H1 (cell line): Measurements from ENCODE around the gene PKNOX1. TPM values are rescaled to one million over a fixed set of nuclear protein-coding genes. Genes with fewer than 3 reads are reported as not detected.

Experiments
- CHD1 ChIP-seq: IDR thresholded peaks from 2 replicates; pipeline ENCODE4 v1.6.1; 2012; ENCODE audit warnings: low read depth, low read length, improper control_type of control experiment
- CHD2 ChIP-seq: IDR thresholded peaks from 2 replicates; pipeline ENCODE4 v1.6.1; 2012; ENCODE audit warnings: low read length, improper control_type of control experiment
- CHD7 ChIP-seq: fragments of 300-600 bp; sonication (generic); IDR thresholded peaks from 2 replicates; pipeline ENCODE4 v1.7.1; 2012; ENCODE audit warnings: low read length, moderate library complexity, mild to moderate bottlenecking, inconsistent platforms; ENCODE audit not compliant: insufficient replicate concordance
- HDAC2 ChIP-seq, 2 experiments: fragments of 300-600 bp in 1 of 2; sonication (generic) in 1 of 2; IDR thresholded peaks; 2 replicates each; pipeline ENCODE4 v1.6.1; 2011 to 2012; ENCODE audit warnings: low read depth in 2 of 2, low read length in 2 of 2, mild to moderate bottlenecking in 2 of 2, moderate library complexity in 2 of 2, borderline replicate concordance in 1 of 2, inconsistent platforms in 1 of 2
- JUN ChIP-seq: IDR thresholded peaks from 2 replicates; pipeline ENCODE4 v1.6.1; 2011; ENCODE audit warnings: low read depth, mild to moderate bottlenecking, improper control_type of control experiment, low read length
- JUND ChIP-seq: IDR thresholded peaks from 2 replicates; pipeline ENCODE4 v1.6.1; 2011; ENCODE audit warnings: mild to moderate bottlenecking, improper control_type of control experiment, low read length
- NANOG ChIP-seq: IDR thresholded peaks from 2 replicates; pipeline ENCODE4 v1.6.1; 2011; ENCODE audit warnings: low read length, low read depth, mild to moderate bottlenecking, inconsistent platforms; ENCODE audit not compliant: insufficient read depth, poor library complexity, severe bottlenecking
- PHF8 ChIP-seq: fragments of 200-600 bp; sonication (generic); conservative IDR thresholded peaks from 2 replicates; pipeline ENCODE4 v1.7.1; 2012; ENCODE audit warnings: low read depth, mild to moderate bottlenecking, inconsistent platforms, low read length, moderate library complexity
- POLR2A ChIP-seq, 2 experiments: IDR thresholded peaks; 1 replicate in 1 of 2; 2 replicates in 1 of 2; pipeline ENCODE4 v1.6.1; 2011; ENCODE audit warnings: low read depth in 2 of 2, low read length in 2 of 2, mild to moderate bottlenecking in 2 of 2; ENCODE audit errors: control extremely low read depth in 1 of 2
- TAF1 ChIP-seq: IDR thresholded peaks from 2 replicates; pipeline ENCODE4 v1.6.1; 2011; ENCODE audit warnings: mild to moderate bottlenecking, low read depth, low read length
- TCF12 ChIP-seq: IDR thresholded peaks from 2 replicates; pipeline ENCODE4 v1.6.1; 2011; ENCODE audit warnings: low read depth, mild to moderate bottlenecking, low read length
- polyA plus RNA-seq, 7 experiments: library from polyadenylated mRNA; depleted of rRNA in 3 of 7; stranded (reverse) in 5 of 7; unstranded in 2 of 7; fragments of >200 nt in 5 of 7; fragments of 200-250 nt in 2 of 7; gene quantifications; 1 replicate in 5 of 7; 2 replicates in 1 of 7; 4 replicates in 1 of 7; pipeline versions ENCODE4 v1.2.1 to v1.2.3, GENCODE V29; 2011 to 2013; ENCODE audit warnings: missing spikeins in 2 of 7, mixed read lengths in 2 of 7
- total RNA-seq: library from RNA; stranded (reverse); fragmentation: NEBNext Ultra II Directional; extraction: Animal tissue kit (Norgen Biotek cat#: 25700); gene quantifications from 2 replicates; pipeline ENCODE4 v1.2.1, GENCODE V29; 2021

Gene PKNOX1
- total and polyA plus RNA-seq, 2 of the 8 experiments (the other 6 are each of a cell fraction or from before 2014, with no cell fraction given) = 20.4 to 31.9 TPM

DNA sequence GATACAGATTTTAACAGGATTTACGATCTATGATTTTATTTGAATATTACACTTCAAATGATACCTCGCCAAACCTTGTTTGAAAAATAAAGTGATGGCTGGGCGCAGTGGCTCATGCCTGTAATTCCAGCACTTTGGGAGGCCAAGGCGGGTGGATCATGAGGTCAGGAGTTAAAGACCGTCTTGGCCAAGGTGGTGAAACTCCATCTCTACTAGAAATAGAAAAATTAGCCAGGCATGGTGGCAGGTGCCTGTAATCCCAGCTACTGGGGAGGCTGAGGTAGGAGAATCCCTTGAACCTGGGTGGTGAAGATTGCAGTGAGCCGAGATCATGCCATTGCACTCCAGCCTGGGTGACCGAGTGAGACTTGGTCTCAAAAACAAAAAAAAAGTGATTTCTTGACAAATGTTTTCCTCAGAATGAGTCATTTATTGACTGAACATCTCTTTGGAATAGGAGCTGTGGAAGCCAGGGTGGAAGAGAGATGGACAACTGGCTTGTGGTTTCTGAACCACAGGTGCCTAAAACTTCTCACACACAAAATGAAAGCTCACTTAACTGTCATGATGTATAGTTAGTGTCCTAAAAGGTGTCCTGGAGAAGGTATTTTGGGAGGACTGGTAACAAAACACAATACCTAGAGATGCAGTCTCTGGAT lies 11.9 kb downstream of the PKNOX1 start (continued):
- no peak for TF ChIP-seq CHD7
- TF ChIP-seq JUND = no peak
- TF ChIP-seq POLR2A (IDR thresholded peaks at IDR 0.05; ENCODE audit: control extremely low read depth in 1 of 2, low read depth in 2 of 2, low read length in 2 of 2) = no peak
- no peak for TF ChIP-seq NANOG
- TF ChIP-seq HDAC2 (IDR thresholded peaks at IDR 0.05; ENCODE audit: borderline replicate concordance in 1 of 2, low read depth in 2 of 2, low read length in 2 of 2) = no peak
- TF ChIP-seq CHD1 = no peak
- TF ChIP-seq JUN = no peak
- no peak for TF ChIP-seq CHD2
- no peak for TF ChIP-seq PHF8
- no peak for TF ChIP-seq TAF1
- no peak for TF ChIP-seq TCF12
